ENCODE measurements around the gene ZNF587. TPM values are rescaled to one million over a fixed set of nuclear protein-coding genes. Genes with fewer than 3 reads are reported as not detected.
"Not testable (repeated sequence)": the region's sequence is repeated elsewhere in the genome, so short reads cannot be mapped to it uniquely, and the experiment has no call there.

ZNF587 gene
- total RNA-seq, 1 experiment from 2014 or later: 16.3 TPM

DNA sequence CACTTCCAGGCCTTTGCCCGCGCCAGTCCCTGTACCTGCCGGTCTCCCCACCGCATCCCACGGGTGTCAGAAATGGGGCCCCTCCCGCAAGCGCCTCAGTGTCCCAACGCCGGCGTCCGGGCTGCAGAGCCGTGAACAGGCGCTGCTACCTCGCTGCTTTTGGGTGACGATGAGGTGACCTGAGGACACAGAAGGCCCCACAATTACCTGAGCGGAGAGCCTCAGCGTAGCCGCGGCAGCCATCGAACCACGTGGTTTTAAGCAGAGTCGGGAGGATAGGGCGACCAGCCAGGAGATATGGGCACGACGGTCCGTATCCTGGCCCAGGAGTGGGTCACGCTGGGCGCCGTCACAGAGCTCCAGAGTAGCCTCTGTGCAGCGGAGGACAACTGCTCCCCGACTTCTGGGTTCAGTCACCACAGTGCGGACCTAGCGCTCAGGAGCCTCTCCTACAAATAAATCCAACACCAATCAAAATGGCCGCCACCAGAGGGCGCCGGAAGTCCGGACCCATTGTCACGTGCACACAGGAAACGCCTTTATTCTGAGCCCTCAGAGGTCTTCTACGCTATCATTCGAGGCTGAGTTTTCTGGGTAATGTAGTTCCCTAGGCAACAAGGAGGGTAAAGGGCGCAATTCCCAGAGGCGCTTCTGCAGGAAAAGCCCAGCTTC is 39.0 kb downstream of the ZNF587 start, which contains the start of gene ZNF814:
TSS of gene ZNF814 (minus strand) at position 478 of the 672 bp plus-strand sequence. CDS start at position 243, 235 bp downstream.
- H3K4me2 ChIP-seq (ENCODE audit: low read length): no peak within 1 kb of the TSS
- no peak within 1 kb of the TSS for H2AFZ ChIP-seq (ENCODE audit: low read length)
- no peaks in the 10 kb centered on the region for H3F3A ChIP-seq (ENCODE audit: low read length, unreplicated experiment)
- ATAC-seq (no peak), DNase-seq (no peak)
- no peak within 1 kb of the TSS for H3K9ac ChIP-seq (ENCODE audit: low read length)
- BruUV-seq (replicated peaks): no TSS peak
- H3K79me2 ChIP-seq (ENCODE audit: low read length): no peaks in the 10 kb centered on the region
- no peak within 1 kb of the TSS for H3K4me3 ChIP-seq (ENCODE audit: low read length)
- peaks cover 12% of the 10 kb centered on the region for H3K36me3 ChIP-seq (ENCODE audit: low read depth, low read length)
- H3K4me1 ChIP-seq (ENCODE audit: insufficient read depth, low read length): no peaks in the 10 kb centered on the region
- intact Hi-C loops (cut with micrococcal nuclease): no loop called here
- TF ChIP-seq EZH2phosphoT487 (IDR thresholded peaks at IDR 0.05; ENCODE audit: borderline replicate concordance, low read length): no peak
- TF ChIP-seq, protein P1, sequence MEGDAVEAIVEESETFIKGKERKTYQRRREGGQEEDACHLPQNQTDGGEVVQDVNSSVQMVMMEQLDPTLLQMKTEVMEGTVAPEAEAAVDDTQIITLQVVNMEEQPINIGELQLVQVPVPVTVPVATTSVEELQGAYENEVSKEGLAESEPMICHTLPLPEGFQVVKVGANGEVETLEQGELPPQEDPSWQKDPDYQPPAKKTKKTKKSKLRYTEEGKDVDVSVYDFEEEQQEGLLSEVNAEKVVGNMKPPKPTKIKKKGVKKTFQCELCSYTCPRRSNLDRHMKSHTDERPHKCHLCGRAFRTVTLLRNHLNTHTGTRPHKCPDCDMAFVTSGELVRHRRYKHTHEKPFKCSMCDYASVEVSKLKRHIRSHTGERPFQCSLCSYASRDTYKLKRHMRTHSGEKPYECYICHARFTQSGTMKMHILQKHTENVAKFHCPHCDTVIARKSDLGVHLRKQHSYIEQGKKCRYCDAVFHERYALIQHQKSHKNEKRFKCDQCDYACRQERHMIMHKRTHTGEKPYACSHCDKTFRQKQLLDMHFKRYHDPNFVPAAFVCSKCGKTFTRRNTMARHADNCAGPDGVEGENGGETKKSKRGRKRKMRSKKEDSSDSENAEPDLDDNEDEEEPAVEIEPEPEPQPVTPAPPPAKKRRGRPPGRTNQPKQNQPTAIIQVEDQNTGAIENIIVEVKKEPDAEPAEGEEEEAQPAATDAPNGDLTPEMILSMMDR (conservative IDR thresholded peaks at IDR 0.05; ENCODE audit: low read depth, low read length): peak; percentile 33
- no peak for TF ChIP-seq EZH2 (IDR thresholded peaks at IDR 0.05; ENCODE audit: low read length, unreplicated experiment)
- H3K27ac ChIP-seq (ENCODE audit: low read length): no peak within 1 kb of the TSS
- ChIA-PET POLR2A (ENCODE audit: unreplicated experiment) (no interaction called here), CTCF (no interaction called here)
- H3K27me3 ChIP-seq (ENCODE audit: low read length): no peaks in the 10 kb centered on the region
- peaks cover 9% of the 10 kb centered on the region for H3K9me3 ChIP-seq (ENCODE audit: low read length)
- H3K9me2 ChIP-seq (replicated peaks; ENCODE audit: low read length): no peaks in the 10 kb centered on the region
- H4K20me1 ChIP-seq (ENCODE audit: low read length): no peaks in the 10 kb centered on the region

DNA sequence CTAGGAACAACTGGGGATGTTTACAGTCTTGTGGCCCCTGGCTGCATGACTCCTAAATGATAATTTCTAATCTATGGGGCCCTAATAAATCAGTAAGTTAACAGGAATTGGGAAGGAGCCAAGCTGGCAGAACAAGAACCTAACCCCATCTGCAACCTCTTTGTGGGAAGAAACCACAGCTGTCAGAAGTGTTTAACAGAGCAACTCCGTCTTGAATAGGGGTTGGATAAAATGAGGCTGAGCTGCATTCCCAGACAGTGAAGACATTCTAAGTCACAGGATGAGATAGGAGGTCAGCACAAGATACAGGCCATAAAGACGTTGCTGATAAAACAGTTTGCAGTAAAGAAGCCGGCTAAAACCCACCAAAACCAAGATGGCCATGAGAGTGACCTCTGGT is 41.0 kb downstream of the ZNF587 start:
- H3K9me2 ChIP-seq (replicated peaks; ENCODE audit: low read length); POLR2A ChIA-PET (ENCODE audit: unreplicated experiment); H3K4me2 ChIP-seq (ENCODE audit: low read length); H3K36me3 ChIP-seq (ENCODE audit: low read depth, low read length); DNase-seq; H3K79me2 ChIP-seq (ENCODE audit: low read length); H3K27ac ChIP-seq (ENCODE audit: low read length); H2AFZ ChIP-seq (ENCODE audit: low read length); H3K27me3 ChIP-seq (ENCODE audit: low read length); H3K9me3 ChIP-seq (ENCODE audit: low read length); ATAC-seq; intact Hi-C loops (cut with micrococcal nuclease); BruUV-seq (replicated peaks); H3K4me3 ChIP-seq (ENCODE audit: low read length); CTCF ChIA-PET; H3K9ac ChIP-seq (ENCODE audit: low read length); H3K4me1 ChIP-seq (ENCODE audit: insufficient read depth, low read length); H4K20me1 ChIP-seq (ENCODE audit: low read length); H3F3A ChIP-seq (ENCODE audit: low read length, unreplicated experiment): not testable (repeated sequence)

DNA sequence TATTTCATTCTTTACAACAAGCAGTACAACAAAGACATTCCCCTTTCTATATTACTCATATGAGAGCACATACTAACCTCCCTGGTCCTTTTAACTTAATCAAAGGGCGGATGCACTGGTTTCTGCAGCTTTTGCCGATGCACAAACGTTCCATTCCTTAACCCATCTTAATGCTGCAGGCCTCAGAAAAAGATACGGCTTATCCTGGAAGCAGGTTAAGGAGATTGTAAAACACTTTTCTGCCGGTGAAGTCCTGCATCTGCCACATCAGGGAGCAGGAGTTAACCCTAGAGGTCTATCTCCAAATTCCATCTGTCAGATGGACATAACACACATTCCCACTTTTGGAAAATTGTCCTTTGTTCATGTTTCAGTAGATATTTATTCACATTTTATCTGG is 50.7 kb downstream of the ZNF587 start:
- no peaks in the 10 kb centered on the region for H3K4me1 ChIP-seq (ENCODE audit: insufficient read depth, low read length)
- no peak overlapping the region for H3K9ac ChIP-seq (ENCODE audit: low read length)
- POLR2A ChIA-PET (ENCODE audit: unreplicated experiment): no interaction called here
- no peak overlapping the region for H3K4me3 ChIP-seq (ENCODE audit: low read length)
- intact Hi-C loops (cut with micrococcal nuclease): no loop called here
- no peak overlapping the region for H3K4me2 ChIP-seq (ENCODE audit: low read length)
- no peak overlapping the region for H3K27ac ChIP-seq (ENCODE audit: low read length)
- peaks cover 6% of the 10 kb centered on the region; the same call in 1 of the 2 replicates for H3K36me3 ChIP-seq (ENCODE audit: low read depth, low read length)
- H3K79me2 ChIP-seq (ENCODE audit: low read length): no peaks in the 10 kb centered on the region
- no peaks in the 10 kb centered on the region for H3K27me3 ChIP-seq (ENCODE audit: low read length)
- no peaks in the 10 kb centered on the region for H3K9me3 ChIP-seq (ENCODE audit: low read length)
- no peaks in the 10 kb centered on the region for H3F3A ChIP-seq (ENCODE audit: low read length, unreplicated experiment)
- DNase-seq (no peak), ATAC-seq (no peak)
- no peak overlapping the region for H2AFZ ChIP-seq (ENCODE audit: low read length)
- no peaks in the 10 kb centered on the region for H3K9me2 ChIP-seq (replicated peaks; ENCODE audit: low read length)
- CTCF ChIA-PET: no interaction called here
- no TSS peak for BruUV-seq (replicated peaks)
- no peaks in the 10 kb centered on the region for H4K20me1 ChIP-seq (ENCODE audit: low read length)
- TF ChIP-seq EZH2 (IDR thresholded peaks at IDR 0.05; ENCODE audit: low read length, unreplicated experiment) (no peak), EZH2phosphoT487 (IDR thresholded peaks at IDR 0.05; ENCODE audit: borderline replicate concordance, low read length) (no peak)
- TF ChIP-seq, protein P1 (conservative IDR thresholded peaks at IDR 0.05; ENCODE audit: low read depth, low read length): no peak
